DMS 273 treated with DMSO at 0.1 percent for 48 hours (cell line): ENCODE results near the gene HHIPL1.

ENCODE experiments used
- DNase-seq: peaks from one replicate; lab custom pipeline; 2025; lab: John Stamatoyannopoulos, UW

Gene HHIPL1

DNA sequence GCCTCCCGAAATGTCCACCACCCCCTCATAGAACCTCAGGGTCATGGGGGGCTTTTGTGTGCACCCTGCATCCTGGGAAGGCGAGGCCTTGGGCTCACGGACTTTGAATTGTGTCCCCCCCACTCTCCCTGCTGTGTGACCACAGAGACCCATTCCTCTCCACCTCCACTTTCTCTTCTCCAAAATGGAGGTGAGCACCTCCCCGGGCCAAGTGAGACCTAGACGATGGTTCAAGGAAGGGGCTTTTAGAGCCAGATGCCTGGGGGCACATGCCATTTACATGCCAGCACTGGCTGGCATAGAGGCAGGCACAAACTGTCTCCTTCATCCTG is 72.7 kb downstream of the HHIPL1 start:
- no peak for DNase-seq

GRCh38 chr14:99718031-99718810 is 73.3 kb downstream of the HHIPL1 start:
- no peak for DNase-seq

- DNase-seq = no peak
Observed at GRCh38 chr14:99718811-99719192, 73.9 kb downstream of the HHIPL1 start.

DNA sequence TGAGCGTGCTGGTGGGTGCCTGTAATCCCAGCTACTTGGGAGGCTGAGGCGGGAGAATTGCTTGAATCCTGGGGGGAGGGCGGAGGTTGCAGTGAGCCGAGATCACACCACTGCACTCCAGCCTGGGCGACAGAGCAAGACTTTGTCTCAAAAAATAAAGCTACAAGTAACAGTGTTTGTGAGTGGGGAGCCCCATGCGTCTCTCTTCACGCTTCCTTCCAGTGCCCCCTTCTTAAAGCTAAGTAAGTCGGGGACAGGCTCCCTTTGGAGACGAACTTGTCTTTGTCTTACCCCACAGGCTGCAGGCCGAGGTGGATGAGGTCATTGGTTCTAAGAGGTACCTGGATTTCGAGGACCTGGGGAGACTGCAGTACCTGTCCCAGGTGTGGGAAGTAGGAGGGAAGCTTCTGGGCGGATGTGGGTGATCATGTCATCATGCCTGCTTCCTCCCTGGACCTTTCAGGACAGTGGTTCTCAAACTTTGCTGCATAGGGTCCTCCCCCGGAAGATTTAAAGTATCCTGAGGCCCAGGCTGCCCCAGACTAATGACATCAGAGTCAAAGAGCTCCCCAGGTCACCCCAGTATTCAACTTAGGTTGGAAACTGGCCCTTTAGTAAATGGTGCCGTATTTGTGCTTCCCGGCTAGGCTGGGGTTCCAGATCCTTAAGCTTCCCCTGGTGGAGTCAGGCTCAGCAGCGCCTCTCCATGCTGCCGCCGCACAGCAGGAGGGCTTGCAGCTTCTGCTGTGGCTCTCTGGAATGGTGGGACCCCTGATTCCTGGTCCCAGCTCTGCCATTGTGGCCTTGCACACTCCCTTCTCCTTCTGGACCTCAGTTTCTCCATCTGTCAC is 76.2 kb downstream of the HHIPL1 start:
- DNase-seq = no peak

DNA sequence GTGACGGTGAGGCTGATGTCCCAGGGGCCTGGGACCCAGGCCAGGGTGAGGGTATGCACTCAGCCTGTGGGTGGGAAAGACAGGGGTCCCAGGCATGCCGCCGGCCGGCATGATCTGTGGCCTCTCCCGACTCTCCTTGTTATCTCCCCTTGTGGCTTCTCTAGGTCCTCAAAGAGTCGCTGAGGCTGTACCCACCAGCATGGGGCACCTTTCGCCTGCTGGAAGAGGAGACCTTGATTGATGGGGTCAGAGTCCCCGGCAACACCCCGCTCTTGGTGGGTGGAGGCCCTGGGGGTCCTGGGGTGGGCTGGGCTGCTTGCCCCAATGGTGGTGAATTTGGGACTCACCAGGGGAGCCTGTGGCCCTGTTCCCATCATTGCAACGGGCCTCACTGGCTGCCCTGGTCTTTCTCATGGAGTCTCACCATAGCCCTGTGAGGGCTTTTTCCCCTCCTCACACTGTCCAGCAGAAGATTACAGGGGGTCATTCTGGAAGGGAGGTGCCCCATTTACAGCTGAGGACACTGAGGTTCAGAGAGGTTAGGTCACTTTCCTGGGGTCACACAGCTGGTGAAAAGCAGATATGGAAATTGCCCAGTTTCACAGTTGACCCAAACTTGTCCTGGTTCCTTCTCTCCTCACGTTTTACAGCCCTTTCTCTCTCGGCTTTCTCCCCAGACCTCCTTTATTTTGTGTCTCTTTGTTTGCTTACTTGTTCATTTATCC is 77.0 kb downstream of the HHIPL1 start:
- no peak for DNase-seq

GRCh38 chr14:99722741-99723140 is 77.8 kb downstream of the HHIPL1 start:
- no peak for DNase-seq

DNA sequence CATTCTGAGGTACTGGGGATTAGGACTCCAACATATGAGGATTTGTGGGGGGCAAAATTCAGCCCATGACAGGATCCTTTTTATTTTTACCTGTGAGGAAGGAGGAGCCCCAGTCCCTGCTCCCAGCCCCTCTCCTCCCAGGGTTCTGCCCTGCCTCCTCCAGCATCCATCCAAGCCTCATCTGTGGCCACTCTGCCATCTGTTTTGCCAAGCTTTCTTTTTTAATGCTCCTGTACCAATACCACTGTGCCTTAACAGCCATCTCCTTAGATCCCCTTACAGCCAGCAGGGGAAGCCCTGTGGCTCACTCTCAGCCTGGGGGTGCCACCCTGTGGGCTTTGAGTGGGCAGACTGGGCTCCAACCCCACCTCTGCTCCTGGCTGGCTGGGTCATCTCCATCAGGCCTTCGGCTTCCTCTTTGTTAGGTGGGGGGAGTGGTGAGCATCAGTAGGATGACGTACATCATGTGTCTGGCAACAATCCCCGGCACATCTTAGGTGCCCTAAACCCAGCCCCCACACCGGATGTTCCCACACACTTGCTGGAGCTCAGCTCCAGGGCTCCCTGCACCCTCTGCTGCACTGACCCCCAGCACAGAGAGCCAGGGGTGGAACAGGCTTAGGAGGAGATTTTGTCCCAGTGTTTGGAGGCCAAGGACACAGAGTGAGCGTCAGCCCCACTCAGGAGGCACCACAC is 79.4 kb downstream of the HHIPL1 start:
- no peak for DNase-seq

GRCh38 chr14:99724939-99725773 is 80.2 kb downstream of the HHIPL1 start:
- DNase-seq = no peak

- DNase-seq = no peak
Observed at GRCh38 chr14:99725774-99726537, 81.0 kb downstream of the HHIPL1 start.

GRCh38 chr14:99726538-99727095 is 81.7 kb downstream of the HHIPL1 start:
- DNase-seq = no peak

- no peak for DNase-seq
Observed at GRCh38 chr14:99727096-99727870, 82.4 kb downstream of the HHIPL1 start.

- DNase-seq = no peak
Observed at GRCh38 chr14:99728231-99728920, 83.4 kb downstream of the HHIPL1 start.

DNA sequence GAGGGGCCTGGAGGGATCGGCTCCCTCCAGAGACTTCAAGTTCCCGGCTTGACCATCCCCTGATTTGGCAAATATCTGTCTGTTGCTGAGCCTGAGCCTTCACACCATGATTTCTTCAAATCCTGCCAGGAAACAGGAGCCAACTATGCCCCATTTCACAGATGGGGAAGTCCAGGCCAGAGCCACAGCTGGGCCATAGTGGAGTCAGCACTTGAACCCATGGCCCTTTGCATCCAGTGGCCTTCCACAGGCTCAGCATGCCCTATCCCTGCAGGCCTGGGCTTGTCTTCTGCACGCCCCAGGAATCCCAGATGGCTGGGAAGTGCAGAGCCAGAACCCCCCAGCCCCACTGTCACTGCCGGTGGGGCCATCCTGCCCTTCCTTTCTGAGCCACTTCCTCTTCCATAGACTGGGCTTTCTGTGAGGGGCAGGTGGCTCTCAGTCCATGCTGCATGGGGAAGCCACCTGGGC is 84.1 kb downstream of the HHIPL1 start:
- no peak for DNase-seq
